Measurements from ENCODE around the gene LAMA4.

GRCh38 chr6:112237595-112237994, 16.8 kb downstream of the LAMA4 start:
- TF ChIP-seq CTCF (IDR thresholded peaks at IDR 0.05) (no peak), ZFX (IDR thresholded peaks at IDR 0.05; ENCODE audit: borderline replicate concordance) (no peak)
